H9 (cell line): Measurements from ENCODE around the gene PCNX2. TPM values are rescaled to one million over a fixed set of nuclear protein-coding genes. Genes with fewer than 3 reads are reported as not detected.
"Not testable (repeated sequence)": the region's sequence is repeated elsewhere in the genome, so short reads cannot be mapped to it uniquely, and the experiment has no call there.

Experiments
- DNase-seq: peaks from one replicate; pipeline ENCODE4 v3.0.0-alpha.2; 2017
- H2AFZ ChIP-seq: one replicate; pipeline ENCODE4 v1.6.1; 2013; ENCODE audit warnings: mild to moderate bottlenecking, low read length, control low read depth, moderate library complexity
- H2AK5ac ChIP-seq: 2 replicates; pipeline ENCODE4 v1.6.1; 2013; ENCODE audit warnings: low read length, control low read depth, mixed read lengths; ENCODE audit not compliant: insufficient read length
- H2BK120ac ChIP-seq: one replicate; pipeline ENCODE4 v1.6.1; 2013; ENCODE audit warnings: low read depth, mild to moderate bottlenecking, low read length, control low read depth, inconsistent platforms; ENCODE audit not compliant: poor library complexity, severe bottlenecking
- H2BK12ac ChIP-seq: 2 replicates; pipeline ENCODE4 v1.6.1; 2013; ENCODE audit warnings: low read length, control low read depth, mixed read lengths, low read depth; ENCODE audit not compliant: insufficient read length
- H2BK15ac ChIP-seq: 2 replicates; pipeline ENCODE4 v1.6.1; 2013; ENCODE audit warnings: low read depth, low read length, control low read depth
- H2BK20ac ChIP-seq: one replicate; pipeline ENCODE4 v1.6.1; 2013; ENCODE audit warnings: low read depth, mild to moderate bottlenecking, low read length, control low read depth, inconsistent platforms; ENCODE audit not compliant: poor library complexity, severe bottlenecking
- H2BK5ac ChIP-seq: 2 replicates; pipeline ENCODE4 v1.6.1; 2013; ENCODE audit warnings: low read length, control low read depth, mixed read lengths; ENCODE audit not compliant: insufficient read length
- H3K14ac ChIP-seq: 2 replicates; pipeline ENCODE4 v1.6.1; 2013; ENCODE audit warnings: low read length, control low read depth; ENCODE audit not compliant: insufficient read depth
- H3K18ac ChIP-seq: 2 replicates; pipeline ENCODE4 v1.6.1; 2013; ENCODE audit warnings: low read depth, mild to moderate bottlenecking, mixed read lengths, low read length, control low read depth; ENCODE audit not compliant: insufficient read length
- H3K23ac ChIP-seq: 2 replicates; pipeline ENCODE4 v1.6.1; 2013; ENCODE audit warnings: low read length, control low read depth, mixed read lengths, low read depth; ENCODE audit not compliant: insufficient read length
- H3K23me2 ChIP-seq: 2 replicates; pipeline ENCODE4 v1.6.1; 2013; ENCODE audit warnings: low read depth, mild to moderate bottlenecking, mixed read lengths, low read length, control low read depth; ENCODE audit not compliant: insufficient read length, poor library complexity, severe bottlenecking
- H3K27ac ChIP-seq: 2 replicates; pipeline ENCODE4 v1.5.1; 2013; ENCODE audit warnings: low read length, control low read depth, mixed read lengths, low read depth; ENCODE audit not compliant: insufficient read length
- H3K27me3 ChIP-seq: 2 replicates; pipeline ENCODE4 v1.6.1; 2013; ENCODE audit warnings: low read length, control low read depth, inconsistent platforms; ENCODE audit not compliant: insufficient read depth
- H3K4ac ChIP-seq: 2 replicates; pipeline ENCODE4 v1.6.1; 2013; ENCODE audit warnings: low read depth, mild to moderate bottlenecking, control low read depth, inconsistent platforms, low read length, moderate library complexity
- H3K4me1 ChIP-seq: 2 replicates; pipeline ENCODE4 v1.6.1; 2013; ENCODE audit warnings: low read length, control low read depth, inconsistent platforms; ENCODE audit not compliant: insufficient read depth
- H3K4me2 ChIP-seq: 2 replicates; pipeline ENCODE4 v1.6.1; 2013; ENCODE audit warnings: low read length, control low read depth, mixed read lengths; ENCODE audit not compliant: insufficient read length, insufficient read depth
- H3K56ac ChIP-seq: 2 replicates; pipeline ENCODE4 v1.6.1; 2013; ENCODE audit warnings: low read depth, mild to moderate bottlenecking, mixed read lengths, low read length, control low read depth; ENCODE audit not compliant: insufficient read length
- H3K79me1 ChIP-seq: 2 replicates; pipeline ENCODE4 v1.6.1; 2013; ENCODE audit warnings: low read depth, mild to moderate bottlenecking, moderate library complexity, low read length, control low read depth, inconsistent platforms; ENCODE audit not compliant: insufficient read depth, poor library complexity, severe bottlenecking
- H3K79me2 ChIP-seq: 2 replicates; pipeline ENCODE4 v1.6.1; 2013; ENCODE audit warnings: low read length, control low read depth, inconsistent platforms; ENCODE audit not compliant: insufficient read depth
- H3K9ac ChIP-seq: 2 replicates; pipeline ENCODE4 v1.6.1; 2013; ENCODE audit warnings: low read length, control low read depth, mixed read lengths; ENCODE audit not compliant: insufficient read length; ENCODE audit errors: extremely low read depth
- H3K9me3 ChIP-seq: one replicate; pipeline ENCODE4 v1.6.1; 2013; ENCODE audit warnings: low read depth, low read length, inconsistent platforms; ENCODE audit not compliant: control insufficient read depth
- H3T11ph ChIP-seq: one replicate; pipeline ENCODE4 v1.6.1; 2013; ENCODE audit warnings: mild to moderate bottlenecking, low read length, control low read depth, inconsistent platforms
- H4K20me1 ChIP-seq: one replicate; pipeline ENCODE4 v1.6.1; 2013; ENCODE audit not compliant: control insufficient read depth, insufficient read length, insufficient read depth
- H4K5ac ChIP-seq: 2 replicates; pipeline ENCODE4 v1.6.1; 2013; ENCODE audit warnings: low read depth, mild to moderate bottlenecking, mixed read lengths, low read length, control low read depth; ENCODE audit not compliant: insufficient read length
- H4K8ac ChIP-seq: replicated peaks from 2 replicates; pipeline ENCODE4 v1.6.1; 2013; ENCODE audit warnings: low read length, control low read depth, mixed read lengths, low read depth; ENCODE audit not compliant: insufficient read length
- H4K91ac ChIP-seq: 2 replicates; pipeline ENCODE4 v1.6.1; 2013; ENCODE audit warnings: low read depth, mild to moderate bottlenecking, moderate library complexity, mixed read lengths, low read length, control low read depth; ENCODE audit not compliant: insufficient read length
- H3K27ac Mint-ChIP-seq, 3 experiments: 2 replicates in 2 of 3; 3 replicates in 1 of 3; pipeline ENCODE4 v1.8.0; 2020 to 2021; ENCODE audit warnings: mixed read lengths in 3 of 3, mild to moderate bottlenecking in 1 of 3, moderate library complexity in 1 of 3
- H3K27me3 Mint-ChIP-seq: 2 replicates; pipeline ENCODE4 v1.8.0; 2021; ENCODE audit warnings: low read depth, mild to moderate bottlenecking, moderate library complexity, mixed read lengths
- H3K36me3 Mint-ChIP-seq, 3 experiments: 2 replicates in 2 of 3; 3 replicates in 1 of 3; pipeline ENCODE4 v1.8.0; 2020 to 2021; ENCODE audit warnings: low read depth in 3 of 3, mixed read lengths in 3 of 3; ENCODE audit not compliant: insufficient read depth in 1 of 3
- H3K4me1 Mint-ChIP-seq, 2 experiments: 2 replicates each; pipeline ENCODE4 v1.8.0; 2020; ENCODE audit warnings: mixed read lengths in 2 of 2
- H3K4me3 Mint-ChIP-seq, 2 experiments: 2 replicates in 1 of 2; 3 replicates in 1 of 2; pipeline ENCODE4 v1.8.0; 2020 to 2021; ENCODE audit warnings: mild to moderate bottlenecking in 2 of 2, mixed read lengths in 2 of 2, moderate library complexity in 1 of 2
- H3K9me3 Mint-ChIP-seq, 2 experiments: 2 replicates in 1 of 2; 3 replicates in 1 of 2; pipeline ENCODE4 v1.8.0; 2020; ENCODE audit warnings: mild to moderate bottlenecking in 2 of 2, mixed read lengths in 2 of 2, moderate library complexity in 1 of 2
- WGBS: extraction: QIAGEN DNeasy Blood & Tissue Kit; methylation state at CpG from one replicate; pipeline ENCODE4 v1.1.7; 2013; ENCODE audit warnings: missing lambda C conversion rate, low lambda C conversion rate, mixed read lengths; ENCODE audit not compliant: insufficient read length; ENCODE audit errors: extremely low coverage; 5-methylcytosine and 5-hydroxymethylcytosine counted together
- total RNA-seq: library from RNA; stranded (reverse); gene quantifications from 2 replicates; pipeline ENCODE4 v1.2.1, GENCODE V29; 2021
- TF ChIP-seq, protein P1 (sequence below): fragments of 200-600 bp; sonication (generic); conservative IDR thresholded peaks from 3 replicates; pipeline ENCODE4 v1.8.0; 2021; ENCODE audit warnings: antibody characterized with exemption, mild to moderate bottlenecking

Gene PCNX2
- total RNA-seq, 1 experiment from 2014 or later = 45.1 TPM

DNA sequence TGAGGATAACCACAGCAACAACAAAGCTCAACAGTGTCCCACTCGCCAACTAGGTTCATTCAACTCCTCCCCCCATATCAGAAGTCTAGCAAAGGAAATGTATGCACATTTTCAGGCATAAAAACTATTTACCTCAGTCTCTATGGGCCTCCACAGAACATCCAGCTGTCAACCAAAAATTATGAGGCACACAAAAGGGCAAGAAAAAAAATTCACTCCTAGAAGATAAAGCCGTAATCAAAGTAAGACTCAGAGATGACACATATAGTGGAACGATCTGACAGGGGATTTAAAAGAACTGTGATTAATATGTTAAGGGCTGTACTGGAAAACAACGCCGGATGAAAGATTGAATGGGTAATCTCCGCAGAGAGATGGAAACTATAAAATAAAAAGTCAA, 186.4 kb downstream of the PCNX2 start:
- Histone ChIP-seq H3T11ph (no peak overlapping the region), H2AFZ (no peak overlapping the region), H3K18ac (no peak overlapping the region), H3K27ac (no peak overlapping the region), H3K4me1 (peaks cover 7% of the 10 kb centered on the region; the same call in 1 of the 2 replicates), H3K4me2 (no peak overlapping the region), H2BK12ac (no peak overlapping the region), H3K23me2 (no peaks in the 10 kb centered on the region), H3K79me1 (peaks cover 2% of the 10 kb centered on the region), H2BK120ac (no peak overlapping the region), H3K4ac (no peak overlapping the region), H3K27me3 (no peaks in the 10 kb centered on the region), H3K56ac (no peak overlapping the region), H4K8ac (no peak overlapping the region), H2AK5ac (no peak overlapping the region), H3K79me2 (no peaks in the 10 kb centered on the region), H2BK15ac (no peak overlapping the region), H4K5ac (no peak overlapping the region), H4K91ac (no peak overlapping the region), H3K9ac (no peak overlapping the region), H2BK20ac (no peak overlapping the region), H2BK5ac (no peak overlapping the region), H3K9me3 (no peaks in the 10 kb centered on the region), H4K20me1 (no peaks in the 10 kb centered on the region), H3K23ac (no peak overlapping the region), H3K14ac (no peak overlapping the region)
- no peaks in the 10 kb centered on the region for H3K9me3 Mint-ChIP-seq
- TF ChIP-seq, protein P1, sequence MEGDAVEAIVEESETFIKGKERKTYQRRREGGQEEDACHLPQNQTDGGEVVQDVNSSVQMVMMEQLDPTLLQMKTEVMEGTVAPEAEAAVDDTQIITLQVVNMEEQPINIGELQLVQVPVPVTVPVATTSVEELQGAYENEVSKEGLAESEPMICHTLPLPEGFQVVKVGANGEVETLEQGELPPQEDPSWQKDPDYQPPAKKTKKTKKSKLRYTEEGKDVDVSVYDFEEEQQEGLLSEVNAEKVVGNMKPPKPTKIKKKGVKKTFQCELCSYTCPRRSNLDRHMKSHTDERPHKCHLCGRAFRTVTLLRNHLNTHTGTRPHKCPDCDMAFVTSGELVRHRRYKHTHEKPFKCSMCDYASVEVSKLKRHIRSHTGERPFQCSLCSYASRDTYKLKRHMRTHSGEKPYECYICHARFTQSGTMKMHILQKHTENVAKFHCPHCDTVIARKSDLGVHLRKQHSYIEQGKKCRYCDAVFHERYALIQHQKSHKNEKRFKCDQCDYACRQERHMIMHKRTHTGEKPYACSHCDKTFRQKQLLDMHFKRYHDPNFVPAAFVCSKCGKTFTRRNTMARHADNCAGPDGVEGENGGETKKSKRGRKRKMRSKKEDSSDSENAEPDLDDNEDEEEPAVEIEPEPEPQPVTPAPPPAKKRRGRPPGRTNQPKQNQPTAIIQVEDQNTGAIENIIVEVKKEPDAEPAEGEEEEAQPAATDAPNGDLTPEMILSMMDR = no peak
- peaks cover 28 to 41% of the 10 kb centered on the region in 2 experiments for H3K4me1 Mint-ChIP-seq
- peaks cover 11 to 36% (median 28%) of the 10 kb centered on the region in 3 experiments; a peak in 6 of 7 replicates for H3K36me3 Mint-ChIP-seq
- no peak for DNase-seq
- no peak overlapping the region for H3K4me3 Mint-ChIP-seq
- no CpG with 5 or more reads among the region's 6 CpGs for WGBS
- peak overlapping the region in 2 of 3 experiments; percentile 3 to 65; a peak in 2 of 7 replicates for H3K27ac Mint-ChIP-seq
- no peaks in the 10 kb centered on the region; the same call in 1 of the 2 replicates for H3K27me3 Mint-ChIP-seq

- H3K14ac ChIP-seq, H3K4me3 Mint-ChIP-seq, H3K9me3 ChIP-seq, DNase-seq, H4K5ac ChIP-seq, H3K23ac ChIP-seq, H2BK5ac ChIP-seq, H3K79me1 ChIP-seq, H2BK20ac ChIP-seq, H3K79me2 ChIP-seq, H3K56ac ChIP-seq, H4K91ac ChIP-seq, H4K20me1 ChIP-seq, H3K4me1 ChIP-seq, H3K4me2 ChIP-seq, H2BK15ac ChIP-seq, H3T11ph ChIP-seq, H3K18ac ChIP-seq, H3K23me2 ChIP-seq, H4K8ac ChIP-seq, H3K27me3 Mint-ChIP-seq, H3K9me3 Mint-ChIP-seq, H3K27me3 ChIP-seq, H2AFZ ChIP-seq, H2BK12ac ChIP-seq, H3K9ac ChIP-seq, H3K27ac ChIP-seq, H2AK5ac ChIP-seq, H3K4ac ChIP-seq, H2BK120ac ChIP-seq: not testable (repeated sequence)
- no CpG with 5 or more reads among the region's 6 CpGs for WGBS
- Mint-ChIP-seq H3K4me1 (peaks cover 15 to 27% of the 10 kb centered on the region in 2 experiments), H3K27ac (peak overlapping the region; percentile 8 to 55 (median 8); a peak in 3 of 7 replicates), H3K36me3 (peaks cover 17 to 39% (median 28%) of the 10 kb centered on the region in 3 experiments; a peak in 6 of 7 replicates)
Measured at GRCh38 chr1:233107716-233108130, 187.8 kb downstream of the PCNX2 start.
